Nephron (organoid): ENCODE measurements around the gene TMEFF1.

ENCODE experiments used
- H3K27ac Mint-ChIP-seq, 3 experiments: 2 replicates each; pipeline ENCODE4 v1.8.0; 2020; ENCODE audit warnings: mixed read lengths in 3 of 3, mild to moderate bottlenecking in 2 of 3, moderate library complexity in 1 of 3
- H3K27me3 Mint-ChIP-seq: 2 replicates; pipeline ENCODE4 v1.8.0; 2021; ENCODE audit warnings: low read depth, mild to moderate bottlenecking, moderate library complexity, mixed read lengths
- H3K36me3 Mint-ChIP-seq: 2 replicates; pipeline ENCODE4 v1.8.0; 2020; ENCODE audit warnings: low read depth, mixed read lengths
- H3K4me1 Mint-ChIP-seq: 2 replicates; pipeline ENCODE4 v1.8.0; 2020; ENCODE audit warnings: mixed read lengths
- H3K4me3 Mint-ChIP-seq, 3 experiments: 2 replicates each; pipeline ENCODE4 v1.8.0; 2020; ENCODE audit warnings: mild to moderate bottlenecking in 3 of 3, mixed read lengths in 3 of 3, moderate library complexity in 2 of 3
- H3K9me3 Mint-ChIP-seq: 2 replicates; pipeline ENCODE4 v1.8.0; 2020; ENCODE audit warnings: mixed read lengths
- CTCF ChIP-seq, 3 experiments: fragments of 200-600 bp; sonication (generic); IDR thresholded peaks; one replicate each; pipeline ENCODE4 v1.5.0; 2021; ENCODE audit warnings: antibody characterized with exemption in 3 of 3; ENCODE audit not compliant: unreplicated experiment in 3 of 3

The TMEFF1 gene

GRCh38 chr9:100427366-100428263 is 45.3 kb upstream of the TMEFF1 start:
- peak overlapping the region; percentile 82 to 86 (median 84) for H3K27ac Mint-ChIP-seq
- peaks cover 17% of the 10 kb centered on the region for H3K36me3 Mint-ChIP-seq
- no peaks in the 10 kb centered on the region for H3K27me3 Mint-ChIP-seq
- TF ChIP-seq CTCF (IDR thresholded peaks at IDR 0.05; ENCODE audit: unreplicated experiment in 3 of 3) = no peak
- peaks cover 41% of the 10 kb centered on the region for H3K4me1 Mint-ChIP-seq
- H3K4me3 Mint-ChIP-seq = peak overlapping the region; percentile 88 to 91 (median 88)
- no peaks in the 10 kb centered on the region for H3K9me3 Mint-ChIP-seq

- Mint-ChIP-seq H3K36me3 (peaks cover 17% of the 10 kb centered on the region), H3K9me3 (no peaks in the 10 kb centered on the region), H3K27ac (peak overlapping the region; percentile 41 to 53 (median 50)), H3K4me1 (peaks cover 41% of the 10 kb centered on the region), H3K27me3 (no peaks in the 10 kb centered on the region), H3K4me3 (peak overlapping the region; percentile 67 to 91 (median 88))
- TF ChIP-seq CTCF (IDR thresholded peaks at IDR 0.05; ENCODE audit: unreplicated experiment in 3 of 3) = no peak
These were observed 43.9 kb upstream of the TMEFF1 start for GRCh38 chr9:100428871-100429654.

GRCh38 chr9:100430286-100430940 is 42.5 kb upstream of the TMEFF1 start:
- peaks cover 41% of the 10 kb centered on the region for H3K4me1 Mint-ChIP-seq
- no peaks in the 10 kb centered on the region for H3K9me3 Mint-ChIP-seq
- no peaks in the 10 kb centered on the region for H3K27me3 Mint-ChIP-seq
- peak overlapping the region in 1 of 3 experiments; percentile 1 for H3K4me3 Mint-ChIP-seq
- peaks cover 17% of the 10 kb centered on the region for H3K36me3 Mint-ChIP-seq
- TF ChIP-seq CTCF (IDR thresholded peaks at IDR 0.05; ENCODE audit: unreplicated experiment in 3 of 3) = no peak
- H3K27ac Mint-ChIP-seq = peak overlapping the region in 1 of 3 experiments; percentile 13

- Mint-ChIP-seq H3K27ac (no peak overlapping the region), H3K9me3 (no peaks in the 10 kb centered on the region), H3K27me3 (no peaks in the 10 kb centered on the region), H3K36me3 (peaks cover 17% of the 10 kb centered on the region), H3K4me1 (peaks cover 30% of the 10 kb centered on the region), H3K4me3 (no peak overlapping the region)
- TF ChIP-seq CTCF (IDR thresholded peaks at IDR 0.05; ENCODE audit: unreplicated experiment in 3 of 3) = no peak
These were observed 41.1 kb upstream of the TMEFF1 start for GRCh38 chr9:100431886-100432285.

- Mint-ChIP-seq H3K4me1 (peaks cover 27% of the 10 kb centered on the region), H3K36me3 (peaks cover 17% of the 10 kb centered on the region), H3K4me3 (no peak overlapping the region), H3K27ac (peak overlapping the region in 1 of 3 experiments; percentile 18), H3K27me3 (no peaks in the 10 kb centered on the region), H3K9me3 (no peaks in the 10 kb centered on the region)
- TF ChIP-seq CTCF (IDR thresholded peaks at IDR 0.05; ENCODE audit: unreplicated experiment in 3 of 3) = no peak
These were observed 40.2 kb upstream of the TMEFF1 start for GRCh38 chr9:100432736-100433135.
